HEK293 (cell line): ENCODE measurements around the gene PRCC.

Experiments
- CTCF ChIA-PET: fragments of 350-600 bp; formaldehyde crosslinking; extraction: SDS; loops from one replicate; lab custom pipeline; 2021; ENCODE audit warnings: antibody characterized with exemption; lab: Yijun Ruan, JAX
- POLR2A ChIA-PET: fragments of 300-600 bp; formaldehyde crosslinking; extraction: SDS; loops from one replicate; lab custom pipeline; 2020; ENCODE audit warnings: antibody characterized with exemption, inconsistent platforms; lab: Yijun Ruan, JAX
- H3K27ac ChIP-seq: fragments of 200-500 bp; sonication (Bioruptor generic); 2 replicates; pipeline ENCODE4 v1.5.1; 2014; ENCODE audit warnings: low read depth, low read length, control low read depth, inconsistent platforms; ENCODE audit errors: extremely low read depth
- H3K36me3 ChIP-seq, 2 experiments: fragments of 200-500 bp in 1 of 2; sonication (Bioruptor generic) in 1 of 2; 1 replicate in 1 of 2; 2 replicates in 1 of 2; pipeline ENCODE4 v1.5.1; 2014 to 2017; ENCODE audit warnings: inconsistent platforms in 2 of 2, low read length in 2 of 2; ENCODE audit not compliant: control insufficient read depth in 2 of 2, insufficient read depth in 1 of 2
- H3K4me1 ChIP-seq: fragments of 200-500 bp; sonication (Bioruptor generic); 2 replicates; pipeline ENCODE4 v1.5.1; 2014; ENCODE audit warnings: mild to moderate bottlenecking, low read length, inconsistent platforms; ENCODE audit not compliant: control insufficient read depth, insufficient read depth
- H3K4me3 ChIP-seq: 2 replicates; pipeline ENCODE4 v1.5.1; 2011; ENCODE audit warnings: low read depth, mild to moderate bottlenecking, control low read depth, low read length, moderate library complexity
- H3K9me3 ChIP-seq: fragments of 200-500 bp; sonication (Bioruptor generic); 2 replicates; pipeline ENCODE4 v1.5.1; 2014; ENCODE audit warnings: low read depth, low read length, inconsistent platforms; ENCODE audit not compliant: control insufficient read depth, insufficient read depth
- GLIS1 ChIP-seq: fragments of 450-650 bp; formaldehyde crosslinking; IDR thresholded peaks from 2 replicates; pipeline ENCODE4 v1.5.1; 2016; ENCODE audit warnings: missing biosample characterization, missing genetic modification characterization
- IKZF3 ChIP-seq: fragments of 450-650 bp; IDR thresholded peaks from 2 replicates; pipeline ENCODE4 v1.5.0; 2018; ENCODE audit warnings: missing biosample characterization, mild to moderate bottlenecking, missing genetic modification characterization, moderate library complexity
- KLF16 ChIP-seq: fragments of 450-650 bp; formaldehyde crosslinking; IDR thresholded peaks from 2 replicates; pipeline ENCODE4 v1.5.1; 2017; ENCODE audit warnings: missing biosample characterization, missing genetic modification characterization
- MEIS1 ChIP-seq: sonication (generic); formaldehyde crosslinking; IDR thresholded peaks from 2 replicates; pipeline ENCODE4 v1.8.1; 2022; ENCODE audit warnings: missing genetic modification reagents, mild to moderate bottlenecking, borderline replicate concordance
- SP3 ChIP-seq: fragments of 450-650 bp; formaldehyde crosslinking; IDR thresholded peaks from 2 replicates; pipeline ENCODE4 v1.5.1; 2016; ENCODE audit warnings: missing biosample characterization, missing genetic modification characterization
- ZNF121 ChIP-seq: fragments of 450-650 bp; formaldehyde crosslinking; IDR thresholded peaks from 2 replicates; pipeline ENCODE4 v1.5.1; 2016; ENCODE audit warnings: missing biosample characterization, missing genetic modification characterization
- ZNF132 ChIP-seq: fragments of 450-650 bp; formaldehyde crosslinking; IDR thresholded peaks from 2 replicates; pipeline ENCODE4 v1.5.1; 2017; ENCODE audit warnings: missing biosample characterization, missing genetic modification characterization, borderline replicate concordance
- ZNF138 ChIP-seq: fragments of 450-650 bp; formaldehyde crosslinking; IDR thresholded peaks from 2 replicates; pipeline ENCODE4 v1.5.1; 2016; ENCODE audit warnings: missing biosample characterization, missing genetic modification characterization, borderline replicate concordance
- ZNF514 ChIP-seq: fragments of 450-650 bp; formaldehyde crosslinking; IDR thresholded peaks from 2 replicates; pipeline ENCODE4 v1.5.1; 2016; ENCODE audit warnings: missing biosample characterization, missing genetic modification characterization
- ZNF560 ChIP-seq: fragments of 450-650 bp; formaldehyde crosslinking; IDR thresholded peaks from 2 replicates; pipeline ENCODE4 v1.5.1; 2017; ENCODE audit warnings: missing biosample characterization, missing genetic modification characterization, borderline replicate concordance
- ZNF561 ChIP-seq: fragments of 450-650 bp; IDR thresholded peaks from 2 replicates; pipeline ENCODE4 v1.5.1; 2018; ENCODE audit warnings: missing biosample characterization, missing genetic modification characterization, borderline replicate concordance
- ZNF76 ChIP-seq: fragments of 450-650 bp; formaldehyde crosslinking; IDR thresholded peaks from 2 replicates; pipeline ENCODE4; 2016; ENCODE audit warnings: low read depth, missing biosample characterization, missing genetic modification characterization, borderline replicate concordance
- ZNF768 ChIP-seq: fragments of 450-650 bp; formaldehyde crosslinking; IDR thresholded peaks from 2 replicates; pipeline ENCODE4 v1.5.1; 2018; ENCODE audit warnings: missing biosample characterization, mild to moderate bottlenecking, missing genetic modification characterization
- TF ChIP-seq, protein P1 (sequence below): fragments of 450-650 bp; formaldehyde crosslinking; IDR thresholded peaks from 2 replicates; pipeline ENCODE4 v1.5.1; 2016; ENCODE audit warnings: missing biosample characterization, missing genetic modification characterization
- TF ChIP-seq, protein P2 (sequence below): fragments of 450-650 bp; formaldehyde crosslinking; conservative IDR thresholded peaks from 2 replicates; pipeline ENCODE4 v1.5.1; 2016; ENCODE audit warnings: low read depth, missing biosample characterization, missing genetic modification characterization
- TF ChIP-seq, protein P3 (sequence below): fragments of 450-650 bp; formaldehyde crosslinking; IDR thresholded peaks from 2 replicates; pipeline ENCODE4 v1.5.1; 2016; ENCODE audit warnings: missing biosample characterization, missing genetic modification characterization
- TF ChIP-seq, protein P4 (sequence below): sonication (generic); formaldehyde crosslinking; IDR thresholded peaks from 2 replicates; pipeline ENCODE4 v1.8.1; 2022; ENCODE audit warnings: mild to moderate bottlenecking, moderate library complexity, missing genetic modification reagents

Gene PRCC

DNA sequence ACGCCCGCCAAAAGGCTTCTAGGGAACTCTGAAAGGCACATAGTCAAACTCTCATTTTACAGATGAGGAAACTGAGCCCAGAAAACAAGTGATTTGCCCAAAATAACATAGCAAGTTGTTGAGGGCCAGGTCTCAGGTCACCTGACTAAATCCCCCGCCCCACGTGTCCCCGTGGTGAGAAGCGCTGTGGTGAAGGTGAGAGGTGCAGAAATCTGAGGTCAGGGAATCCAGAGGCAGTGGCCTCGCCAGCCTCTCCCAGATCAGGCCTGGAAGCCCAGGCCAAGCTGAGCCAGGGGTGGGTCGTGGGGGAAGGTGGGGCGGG lies 21.0 kb upstream of the PRCC start:
- ChIA-PET CTCF (interaction anchor here (1.2 to 1.5 kb wide), 2 partner anchors 18 to 114 kb away, joined by 3 to 5 read pairs; partner anchors contain the start of genes ISG20L2, METTL25B and NTRK1), POLR2A (interaction anchor here (0.7 to 3.1 kb wide), 3 partner anchors 18 to 30 kb away, joined by 6 to 24 read pairs (median 19); partner anchors contain the start of genes ISG20L2, METTL25B and PRCC)
- H3K4me1 ChIP-seq = peaks cover 11% of the 10 kb centered on the region; the same call in 1 of the 2 replicates
- TF ChIP-seq, protein P1, sequence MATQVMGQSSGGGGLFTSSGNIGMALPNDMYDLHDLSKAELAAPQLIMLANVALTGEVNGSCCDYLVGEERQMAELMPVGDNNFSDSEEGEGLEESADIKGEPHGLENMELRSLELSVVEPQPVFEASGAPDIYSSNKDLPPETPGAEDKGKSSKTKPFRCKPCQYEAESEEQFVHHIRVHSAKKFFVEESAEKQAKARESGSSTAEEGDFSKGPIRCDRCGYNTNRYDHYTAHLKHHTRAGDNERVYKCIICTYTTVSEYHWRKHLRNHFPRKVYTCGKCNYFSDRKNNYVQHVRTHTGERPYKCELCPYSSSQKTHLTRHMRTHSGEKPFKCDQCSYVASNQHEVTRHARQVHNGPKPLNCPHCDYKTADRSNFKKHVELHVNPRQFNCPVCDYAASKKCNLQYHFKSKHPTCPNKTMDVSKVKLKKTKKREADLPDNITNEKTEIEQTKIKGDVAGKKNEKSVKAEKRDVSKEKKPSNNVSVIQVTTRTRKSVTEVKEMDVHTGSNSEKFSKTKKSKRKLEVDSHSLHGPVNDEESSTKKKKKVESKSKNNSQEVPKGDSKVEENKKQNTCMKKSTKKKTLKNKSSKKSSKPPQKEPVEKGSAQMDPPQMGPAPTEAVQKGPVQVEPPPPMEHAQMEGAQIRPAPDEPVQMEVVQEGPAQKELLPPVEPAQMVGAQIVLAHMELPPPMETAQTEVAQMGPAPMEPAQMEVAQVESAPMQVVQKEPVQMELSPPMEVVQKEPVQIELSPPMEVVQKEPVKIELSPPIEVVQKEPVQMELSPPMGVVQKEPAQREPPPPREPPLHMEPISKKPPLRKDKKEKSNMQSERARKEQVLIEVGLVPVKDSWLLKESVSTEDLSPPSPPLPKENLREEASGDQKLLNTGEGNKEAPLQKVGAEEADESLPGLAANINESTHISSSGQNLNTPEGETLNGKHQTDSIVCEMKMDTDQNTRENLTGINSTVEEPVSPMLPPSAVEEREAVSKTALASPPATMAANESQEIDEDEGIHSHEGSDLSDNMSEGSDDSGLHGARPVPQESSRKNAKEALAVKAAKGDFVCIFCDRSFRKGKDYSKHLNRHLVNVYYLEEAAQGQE (tag by site-specific recombination) = no peak
- TF ChIP-seq IKZF3 (tag by site-specific recombination) (no peak), MEIS1 (CRISPR knock-in tag) (no peak), ZNF76 (tag by site-specific recombination) (no peak), ZNF132 (no peak), ZNF514 (tag by site-specific recombination) (no peak)
- TF ChIP-seq, protein P2, sequence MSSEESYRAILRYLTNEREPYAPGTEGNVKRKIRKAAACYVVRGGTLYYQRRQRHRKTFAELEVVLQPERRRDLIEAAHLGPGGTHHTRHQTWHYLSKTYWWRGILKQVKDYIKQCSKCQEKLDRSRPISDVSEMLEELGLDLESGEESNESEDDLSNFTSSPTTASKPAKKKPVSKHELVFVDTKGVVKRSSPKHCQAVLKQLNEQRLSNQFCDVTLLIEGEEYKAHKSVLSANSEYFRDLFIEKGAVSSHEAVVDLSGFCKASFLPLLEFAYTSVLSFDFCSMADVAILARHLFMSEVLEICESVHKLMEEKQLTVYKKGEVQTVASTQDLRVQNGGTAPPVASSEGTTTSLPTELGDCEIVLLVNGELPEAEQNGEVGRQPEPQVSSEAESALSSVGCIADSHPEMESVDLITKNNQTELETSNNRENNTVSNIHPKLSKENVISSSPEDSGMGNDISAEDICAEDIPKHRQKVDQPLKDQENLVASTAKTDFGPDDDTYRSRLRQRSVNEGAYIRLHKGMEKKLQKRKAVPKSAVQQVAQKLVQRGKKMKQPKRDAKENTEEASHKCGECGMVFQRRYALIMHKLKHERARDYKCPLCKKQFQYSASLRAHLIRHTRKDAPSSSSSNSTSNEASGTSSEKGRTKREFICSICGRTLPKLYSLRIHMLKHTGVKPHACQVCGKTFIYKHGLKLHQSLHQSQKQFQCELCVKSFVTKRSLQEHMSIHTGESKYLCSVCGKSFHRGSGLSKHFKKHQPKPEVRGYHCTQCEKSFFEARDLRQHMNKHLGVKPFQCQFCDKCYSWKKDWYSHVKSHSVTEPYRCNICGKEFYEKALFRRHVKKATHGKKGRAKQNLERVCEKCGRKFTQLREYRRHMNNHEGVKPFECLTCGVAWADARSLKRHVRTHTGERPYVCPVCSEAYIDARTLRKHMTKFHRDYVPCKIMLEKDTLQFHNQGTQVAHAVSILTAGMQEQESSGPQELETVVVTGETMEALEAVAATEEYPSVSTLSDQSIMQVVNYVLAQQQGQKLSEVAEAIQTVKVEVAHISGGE (tag by site-specific recombination) = no peak
- TF ChIP-seq, protein P3, sequence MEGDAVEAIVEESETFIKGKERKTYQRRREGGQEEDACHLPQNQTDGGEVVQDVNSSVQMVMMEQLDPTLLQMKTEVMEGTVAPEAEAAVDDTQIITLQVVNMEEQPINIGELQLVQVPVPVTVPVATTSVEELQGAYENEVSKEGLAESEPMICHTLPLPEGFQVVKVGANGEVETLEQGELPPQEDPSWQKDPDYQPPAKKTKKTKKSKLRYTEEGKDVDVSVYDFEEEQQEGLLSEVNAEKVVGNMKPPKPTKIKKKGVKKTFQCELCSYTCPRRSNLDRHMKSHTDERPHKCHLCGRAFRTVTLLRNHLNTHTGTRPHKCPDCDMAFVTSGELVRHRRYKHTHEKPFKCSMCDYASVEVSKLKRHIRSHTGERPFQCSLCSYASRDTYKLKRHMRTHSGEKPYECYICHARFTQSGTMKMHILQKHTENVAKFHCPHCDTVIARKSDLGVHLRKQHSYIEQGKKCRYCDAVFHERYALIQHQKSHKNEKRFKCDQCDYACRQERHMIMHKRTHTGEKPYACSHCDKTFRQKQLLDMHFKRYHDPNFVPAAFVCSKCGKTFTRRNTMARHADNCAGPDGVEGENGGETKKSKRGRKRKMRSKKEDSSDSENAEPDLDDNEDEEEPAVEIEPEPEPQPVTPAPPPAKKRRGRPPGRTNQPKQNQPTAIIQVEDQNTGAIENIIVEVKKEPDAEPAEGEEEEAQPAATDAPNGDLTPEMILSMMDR = no peak
- TF ChIP-seq, protein P4, sequence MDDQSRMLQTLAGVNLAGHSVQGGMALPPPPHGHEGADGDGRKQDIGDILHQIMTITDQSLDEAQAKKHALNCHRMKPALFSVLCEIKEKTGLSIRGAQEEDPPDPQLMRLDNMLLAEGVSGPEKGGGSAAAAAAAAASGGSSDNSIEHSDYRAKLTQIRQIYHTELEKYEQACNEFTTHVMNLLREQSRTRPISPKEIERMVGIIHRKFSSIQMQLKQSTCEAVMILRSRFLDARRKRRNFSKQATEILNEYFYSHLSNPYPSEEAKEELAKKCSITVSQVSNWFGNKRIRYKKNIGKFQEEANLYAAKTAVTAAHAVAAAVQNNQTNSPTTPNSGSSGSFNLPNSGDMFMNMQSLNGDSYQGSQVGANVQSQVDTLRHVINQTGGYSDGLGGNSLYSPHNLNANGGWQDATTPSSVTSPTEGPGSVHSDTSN = no peak
- H3K36me3 ChIP-seq = peaks cover 0 to 51% of the 10 kb centered on the region in 2 experiments; a peak in 1 of 3 replicates
- peak overlapping the region; percentile 19 for H3K4me3 ChIP-seq
- no peaks in the 10 kb centered on the region for H3K9me3 ChIP-seq
- H3K27ac ChIP-seq = peak overlapping the region; percentile 92

DNA sequence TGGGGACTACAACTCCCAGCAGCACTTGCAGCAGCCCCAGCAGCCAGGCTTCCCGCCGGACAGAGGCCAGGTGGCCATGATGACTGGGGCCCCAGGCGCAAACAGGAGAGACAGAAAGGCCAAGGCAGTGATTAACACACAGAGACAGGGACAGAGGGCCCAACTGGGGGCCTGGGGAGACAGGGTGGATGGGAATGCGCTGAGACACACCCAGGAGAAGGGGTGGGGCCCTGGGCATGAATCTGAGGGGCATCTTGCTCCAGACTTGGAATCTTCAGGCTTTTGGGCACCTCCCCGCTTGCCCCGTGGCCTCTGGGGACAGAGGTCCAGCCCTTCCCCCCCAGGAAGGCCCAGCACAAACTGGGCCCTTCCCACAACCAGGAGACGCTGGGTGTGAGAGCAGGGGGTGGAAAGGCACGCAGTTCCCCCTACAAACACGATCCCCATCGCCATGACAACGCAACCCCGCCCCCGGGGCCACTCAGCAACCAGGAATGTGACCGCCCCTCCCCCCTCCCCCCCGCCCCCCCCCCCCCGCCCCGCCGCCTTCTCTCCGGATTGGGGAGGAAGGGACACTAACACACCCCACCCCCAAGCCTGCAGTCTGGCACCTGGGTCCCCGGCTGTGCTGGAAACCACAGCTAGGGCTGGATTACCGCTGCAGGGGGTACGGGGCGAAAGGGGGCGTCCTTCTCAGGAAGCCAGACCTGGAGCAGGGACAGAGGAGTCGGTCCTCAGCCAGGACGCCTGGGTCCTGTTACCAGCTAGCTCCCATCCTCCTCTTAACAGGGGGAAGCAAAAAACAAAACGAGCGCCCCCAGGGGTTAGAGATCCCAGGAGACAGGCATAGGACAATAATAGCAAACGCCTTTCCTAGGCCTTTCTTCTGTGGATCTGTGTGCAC lies 20.4 kb upstream of the PRCC start:
- ChIA-PET CTCF (interaction anchor here (0.7 to 1.9 kb wide), 7 partner anchors 12 to 113 kb away, joined by 3 to 19 read pairs (median 5); partner anchors contain the start of genes METTL25B and NTRK1), POLR2A (interaction anchor here (0.5 to 3.1 kb wide), 10 partner anchors 9 to 120 kb away, joined by 3 to 24 read pairs (median 5); partner anchors contain the start of genes ISG20L2, METTL25B and PRCC)
- H3K4me3 ChIP-seq = peak overlapping the region; percentile 51
- peaks cover 0 to 47% of the 10 kb centered on the region in 2 experiments; a peak in 1 of 3 replicates for H3K36me3 ChIP-seq
- peaks cover 11% of the 10 kb centered on the region; the same call in 1 of the 2 replicates for H3K4me1 ChIP-seq
- peak overlapping the region; percentile 95 for H3K27ac ChIP-seq
- H3K9me3 ChIP-seq = no peaks in the 10 kb centered on the region
- TF ChIP-seq ZNF560 (no peak), GLIS1 (tag by site-specific recombination) (peak; percentile 90), ZNF561 (0 out of 2 replicates have a peak, but pooled peaks have one; percentile 49), ZNF768 (tag by site-specific recombination) (no peak; the same call in 1 of the 2 replicates), KLF16 (peak; percentile 69), ZNF76 (tag by site-specific recombination) (peak; percentile 95), SP3 (tag by site-specific recombination) (peak; percentile 78), ZNF138 (tag by site-specific recombination) (no peak), ZNF121 (tag by site-specific recombination) (peak; percentile 90)
- TF ChIP-seq, protein P3 = peak; percentile 66
